Retinal pigment epithelial cell (primary cell): ENCODE data around the gene NT5DC4.

Experiments used
- DNase-seq: peaks from one replicate; pipeline ENCODE4 v3.0.0-alpha.2; 2010; ENCODE audit warnings: low read depth
- H3K4me3 ChIP-seq: 2 replicates; pipeline ENCODE4 v1.5.1; 2011; ENCODE audit warnings: mild to moderate bottlenecking, low read length, control low read depth, moderate library complexity
- TF ChIP-seq, protein P1 (sequence below): conservative IDR thresholded peaks from 2 replicates; pipeline ENCODE4 v1.5.1; 2011; ENCODE audit warnings: low read depth, low read length, control low read depth, inconsistent platforms

The NT5DC4 gene

DNA sequence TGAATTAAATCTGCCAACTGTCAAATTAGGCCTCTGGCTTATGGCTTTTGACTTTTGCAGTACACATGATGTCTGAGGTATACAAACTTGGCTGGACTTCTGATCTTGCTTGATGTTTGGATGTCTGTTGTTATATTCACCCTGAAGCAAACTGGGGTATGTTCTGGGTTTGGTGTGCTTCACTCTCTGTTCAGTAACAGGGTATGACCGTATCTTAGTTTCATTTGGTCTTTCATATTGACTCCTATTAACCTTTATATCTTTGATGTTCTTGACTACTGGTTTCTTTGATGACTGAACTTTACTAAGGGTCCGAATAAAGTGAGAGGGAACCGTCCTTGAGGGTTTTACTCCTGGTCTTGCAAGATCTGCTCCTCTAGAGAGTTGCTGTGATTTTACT is 35.4 kb downstream of the NT5DC4 start:
- TF ChIP-seq, protein P1, sequence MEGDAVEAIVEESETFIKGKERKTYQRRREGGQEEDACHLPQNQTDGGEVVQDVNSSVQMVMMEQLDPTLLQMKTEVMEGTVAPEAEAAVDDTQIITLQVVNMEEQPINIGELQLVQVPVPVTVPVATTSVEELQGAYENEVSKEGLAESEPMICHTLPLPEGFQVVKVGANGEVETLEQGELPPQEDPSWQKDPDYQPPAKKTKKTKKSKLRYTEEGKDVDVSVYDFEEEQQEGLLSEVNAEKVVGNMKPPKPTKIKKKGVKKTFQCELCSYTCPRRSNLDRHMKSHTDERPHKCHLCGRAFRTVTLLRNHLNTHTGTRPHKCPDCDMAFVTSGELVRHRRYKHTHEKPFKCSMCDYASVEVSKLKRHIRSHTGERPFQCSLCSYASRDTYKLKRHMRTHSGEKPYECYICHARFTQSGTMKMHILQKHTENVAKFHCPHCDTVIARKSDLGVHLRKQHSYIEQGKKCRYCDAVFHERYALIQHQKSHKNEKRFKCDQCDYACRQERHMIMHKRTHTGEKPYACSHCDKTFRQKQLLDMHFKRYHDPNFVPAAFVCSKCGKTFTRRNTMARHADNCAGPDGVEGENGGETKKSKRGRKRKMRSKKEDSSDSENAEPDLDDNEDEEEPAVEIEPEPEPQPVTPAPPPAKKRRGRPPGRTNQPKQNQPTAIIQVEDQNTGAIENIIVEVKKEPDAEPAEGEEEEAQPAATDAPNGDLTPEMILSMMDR, result no peak
- no peak for DNase-seq
- no peak overlapping the region for H3K4me3 ChIP-seq

DNA sequence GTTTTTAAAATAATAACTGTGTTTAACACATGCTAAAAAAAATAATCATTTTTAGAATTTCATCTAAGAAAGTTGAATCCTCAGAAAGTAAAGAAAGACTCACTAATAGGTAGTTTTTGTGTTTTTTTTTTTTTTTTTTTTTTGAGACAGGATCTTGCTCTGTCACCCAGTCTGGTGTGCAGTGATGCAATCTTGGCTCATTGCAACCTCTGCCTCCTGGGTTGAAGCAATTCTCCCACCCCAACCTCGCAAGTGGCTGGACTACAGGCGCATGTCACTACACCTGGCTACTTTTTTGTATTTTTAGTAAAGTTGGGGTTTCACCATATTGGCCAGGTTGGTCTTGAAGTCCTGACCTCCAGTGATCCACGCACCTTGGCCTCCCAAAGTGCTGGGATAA is 36.4 kb downstream of the NT5DC4 start:
- no peak overlapping the region for H3K4me3 ChIP-seq
- TF ChIP-seq, protein P1, result no peak
- DNase-seq, result no peak

DNA sequence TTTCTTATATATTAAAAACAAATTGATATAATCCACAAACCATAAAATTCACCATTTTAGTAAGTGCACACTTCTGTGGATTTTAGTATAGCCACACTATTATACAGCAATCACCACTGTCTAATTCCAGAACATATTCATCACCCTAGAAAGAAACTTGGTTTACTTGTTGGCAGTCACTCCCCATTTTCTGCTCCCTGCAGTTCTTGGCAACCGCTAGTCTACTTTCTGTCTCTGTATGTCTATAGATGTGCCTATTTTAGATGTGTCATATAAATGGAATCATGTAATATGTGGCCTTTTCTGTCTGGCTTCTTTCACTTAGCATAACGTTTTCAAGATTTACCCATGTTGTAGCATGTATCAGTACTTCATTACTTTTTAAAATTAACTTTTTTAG is 37.9 kb downstream of the NT5DC4 start:
- TF ChIP-seq, protein P1, result no peak
- no peak overlapping the region for H3K4me3 ChIP-seq
- DNase-seq, result no peak

DNA sequence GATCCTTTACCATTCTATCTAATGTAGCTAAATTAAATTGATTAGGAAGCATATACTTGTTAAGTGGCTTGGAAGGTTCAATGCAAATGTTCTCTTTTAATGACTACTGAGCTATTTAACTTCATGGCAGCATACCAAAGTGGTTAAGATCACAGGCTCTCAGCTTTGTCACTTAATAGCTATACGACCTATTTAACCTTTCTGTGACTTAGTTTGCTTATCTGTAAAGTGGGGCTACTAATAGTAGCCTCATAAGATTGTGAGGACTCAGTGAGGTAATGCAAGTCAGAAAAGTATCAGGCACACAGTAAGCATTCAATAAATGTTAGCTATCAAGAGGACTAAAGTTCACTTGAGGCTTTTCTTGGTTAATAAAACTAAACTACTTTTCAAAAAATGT is 39.3 kb downstream of the NT5DC4 start:
- H3K4me3 ChIP-seq, result no peak overlapping the region
- TF ChIP-seq, protein P1, result no peak
- no peak for DNase-seq

DNA sequence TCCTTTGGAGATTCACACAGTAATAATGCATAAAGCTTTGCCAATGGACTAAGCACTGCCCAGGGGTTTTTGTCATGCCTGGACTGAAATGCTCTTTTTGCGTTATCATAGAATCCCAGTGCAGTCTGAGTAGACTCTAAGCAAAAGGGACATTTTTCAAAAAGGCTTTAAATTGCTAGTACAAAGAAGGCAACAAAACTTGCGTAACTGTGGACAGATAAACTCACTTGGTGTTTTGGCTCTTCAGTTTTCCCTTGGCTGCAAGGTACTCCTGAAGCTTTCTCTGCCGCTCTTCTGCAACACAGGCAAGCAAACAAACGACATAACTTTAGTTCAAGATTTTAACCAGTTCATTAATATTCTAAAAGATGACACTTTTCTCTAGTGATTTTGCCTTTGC is 41.5 kb downstream of the NT5DC4 start:
- TF ChIP-seq, protein P1, result no peak
- DNase-seq, result no peak
- H3K4me3 ChIP-seq, result no peak overlapping the region

DNA sequence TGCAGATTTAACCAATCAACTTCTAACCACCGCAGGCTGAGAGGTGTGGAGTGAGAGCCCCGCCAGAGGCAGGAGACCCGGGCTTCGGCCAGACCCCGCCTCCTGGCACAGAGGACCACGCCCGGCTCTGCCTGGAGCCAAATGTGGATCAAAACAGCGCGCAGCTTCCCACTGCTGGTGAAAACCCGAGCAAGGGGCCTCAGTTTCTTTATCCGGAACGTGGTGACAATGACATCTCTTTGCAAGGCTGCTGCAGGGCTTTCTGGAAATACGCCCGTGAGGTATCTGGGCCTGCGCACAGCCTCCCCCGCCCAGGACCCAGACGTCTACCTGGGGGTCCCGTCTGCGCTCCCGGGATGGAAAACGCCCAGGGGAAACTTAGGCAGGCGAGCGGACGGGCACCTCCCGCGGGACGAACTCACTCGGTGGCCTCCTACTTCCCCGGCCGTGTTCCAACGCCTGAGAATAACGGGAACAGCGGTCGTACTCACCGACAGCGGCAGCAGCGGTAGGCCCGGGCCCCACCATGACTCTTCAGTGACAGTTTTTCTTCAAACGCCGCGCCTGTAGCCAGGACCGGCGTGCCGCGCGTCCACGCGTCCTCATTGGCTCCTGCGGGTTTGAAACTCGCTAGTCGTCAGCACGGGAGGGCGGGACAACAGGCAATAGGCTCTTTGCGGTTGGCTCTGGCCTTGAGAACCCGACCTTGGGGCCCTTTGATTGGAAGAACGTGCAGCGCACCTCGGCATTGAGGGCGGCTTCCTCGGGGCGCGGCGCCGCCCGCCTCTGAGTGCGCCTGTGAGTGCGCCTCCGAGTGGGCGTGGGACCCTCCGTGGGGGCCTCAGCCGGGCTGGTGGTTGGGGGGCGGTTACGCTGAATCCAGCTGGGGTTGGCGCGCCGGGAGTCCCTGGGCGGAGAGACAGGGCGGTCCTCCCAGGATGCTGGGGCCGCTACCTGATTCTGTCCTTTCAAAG is 43.5 kb downstream of the NT5DC4 start, which contains the start of gene CKAP2L:
CKAP2L (minus strand) TSS at position 539 of the 974 bp plus-strand sequence; CDS start at position 528, 11 bp downstream.
- TF ChIP-seq, protein P1, result no peak
- peak; percentile 95 for DNase-seq
- peak within 1 kb of the TSS; percentile 90 for H3K4me3 ChIP-seq

DNA sequence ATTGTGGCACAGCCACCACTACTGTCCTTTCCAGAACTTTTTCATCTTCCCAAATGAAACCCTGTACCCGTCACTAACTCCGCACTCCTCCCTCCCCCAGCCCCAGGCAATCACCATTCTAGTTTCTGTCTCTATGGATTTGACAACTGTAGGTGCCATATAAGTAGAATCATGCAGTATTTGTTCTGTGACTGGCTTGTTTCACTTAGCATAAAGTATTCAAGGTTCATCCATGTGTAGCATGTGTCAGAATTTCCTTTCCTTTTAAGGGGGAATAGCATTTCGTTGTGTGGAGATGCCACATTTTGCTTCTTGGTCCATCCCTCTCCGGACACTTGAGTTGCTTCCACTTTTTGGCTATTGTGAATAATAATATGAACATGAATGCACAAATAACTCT is 44.4 kb downstream of the NT5DC4 start:
- no peak for DNase-seq
- TF ChIP-seq, protein P1, result no peak

More for the DNA sequence above, 44.4 kb downstream of the NT5DC4 start:
- H3K4me3 ChIP-seq, result peak overlapping the region; percentile 90
